GM04503 (cell line): ENCODE results near the gene G0S2.

Source experiments
- DNase-seq: peaks from one replicate; pipeline ENCODE4 v3.0.0-alpha.2; 2012; ENCODE audit warnings: low read depth

G0S2 gene

GRCh38 chr1:209674957-209675564, at the start of gene G0S2:
TSS of gene G0S2 (plus strand) at chr1:209675412. CDS start at chr1:209675685, 273 bp downstream.
- DNase-seq = no peak

- no peak for DNase-seq
Measured at GRCh38 chr1:209625791-209626285, 49.4 kb upstream of the G0S2 start.

- no peak for DNase-seq
Measured at GRCh38 chr1:209626346-209627026, 48.7 kb upstream of the G0S2 start.

- no peak for DNase-seq
Measured at GRCh38 chr1:209627027-209627731, 48.0 kb upstream of the G0S2 start.

- no peak for DNase-seq
Measured at GRCh38 chr1:209627732-209628196, 47.4 kb upstream of the G0S2 start.

GRCh38 chr1:209628618-209629299, 46.5 kb upstream of the G0S2 start:
- DNase-seq = no peak

- no peak for DNase-seq
Measured at GRCh38 chr1:209629621-209630382, 45.4 kb upstream of the G0S2 start.

- no peak for DNase-seq
Measured at GRCh38 chr1:209630383-209631225, 44.6 kb upstream of the G0S2 start.

- DNase-seq = no peak
Measured at GRCh38 chr1:209633335-209633997, 41.7 kb upstream of the G0S2 start.

GRCh38 chr1:209634005-209634737, 41.0 kb upstream of the G0S2 start:
- no peak for DNase-seq

- no peak for DNase-seq
Measured at GRCh38 chr1:209635850-209636249, 39.4 kb upstream of the G0S2 start.

GRCh38 chr1:209641832-209642172, 33.4 kb upstream of the G0S2 start:
- DNase-seq = no peak

GRCh38 chr1:209642816-209643215, 32.4 kb upstream of the G0S2 start:
- DNase-seq = no peak

GRCh38 chr1:209643285-209644020, 31.8 kb upstream of the G0S2 start:
- DNase-seq = no peak

- no peak for DNase-seq
Measured at GRCh38 chr1:209645574-209646452, 29.4 kb upstream of the G0S2 start.

- DNase-seq = no peak
Measured at GRCh38 chr1:209646558-209646957, 28.7 kb upstream of the G0S2 start.

GRCh38 chr1:209647156-209647555, 28.1 kb upstream of the G0S2 start:
- DNase-seq = no peak

GRCh38 chr1:209648346-209648745, 26.9 kb upstream of the G0S2 start:
- no peak for DNase-seq
